Stomach (tissue), 9 donors: ENCODE data around the gene KCNG2. TPM values are rescaled to one million over a fixed set of nuclear protein-coding genes. Genes with fewer than 3 reads are reported as not detected.

Experiments used
- DNase-seq, 2 donors: peaks; one replicate each; pipeline versions ENCODE4 v3.0.0 to v3.0.0-alpha.2; 2013 to 2019
- H3K27ac ChIP-seq, 5 donors: fragments of 200-600 bp in 4 of 5; sonication (generic) in 4 of 5; one replicate each; pipeline ENCODE4 v1.5.1; 2013 to 2019; ENCODE audit warnings: mild to moderate bottlenecking in 1 of 5, moderate library complexity in 1 of 5
- H3K27me3 ChIP-seq, 3 donors: fragments of 200-600 bp; sonication (generic); one replicate each; pipeline ENCODE4 v1.5.1; 2017 to 2019; ENCODE audit warnings: mixed run types in 1 of 3
- H3K36me3 ChIP-seq, 4 donors: fragments of 200-600 bp; sonication (generic); 1 replicate in 3 of 4; 2 replicates in 1 of 4; pipeline ENCODE4 v1.5.1; 2016 to 2019
- H3K4me1 ChIP-seq, 4 donors: fragments of 200-600 bp; sonication (generic); one replicate each; pipeline ENCODE4 v1.5.1; 2016 to 2019
- H3K4me3 ChIP-seq, 4 donors: fragments of 200-600 bp; sonication (generic) in 3 of 4; one replicate each; pipeline ENCODE4 v1.5.1; 2016 to 2019; ENCODE audit warnings: mild to moderate bottlenecking in 1 of 4
- H3K9me3 ChIP-seq, 4 donors: fragments of 200-600 bp; sonication (generic); one replicate each; pipeline ENCODE4 v1.5.1; 2016 to 2019
- EP300 ChIP-seq: sonication (generic); formaldehyde crosslinking; IDR thresholded peaks from one replicate; pipeline ENCODE4 v1.6.1; 2017; ENCODE audit warnings: antibody characterized with exemption
- POLR2A ChIP-seq, 4 donors: fragments of 450-650 bp; IDR thresholded peaks; one replicate each; pipeline ENCODE4 v1.6.1; 2016; ENCODE audit warnings: antibody characterized with exemption in 4 of 4, control low read depth in 2 of 4, mild to moderate bottlenecking in 1 of 4, moderate library complexity in 1 of 4
- POLR2AphosphoS5 ChIP-seq, 3 donors: sonication (generic); formaldehyde crosslinking; IDR thresholded peaks; one replicate each; pipeline ENCODE4 v1.6.1; 2016; ENCODE audit warnings: antibody characterized with exemption in 3 of 3
- WGBS, 5 donors: extraction: QIAGEN DNeasy Blood & Tissue Kit in 3 of 5; methylation state at CpG; one replicate each; pipeline versions ENCODE4 v1.1.5 to v1.1.7; 2013 to 2018; 5-methylcytosine and 5-hydroxymethylcytosine counted together
- intact Hi-C: fragments of 100-400 bp; cut with DNase I; formaldehyde crosslinking; loops from one replicate; pipeline ENCODE4 v1.15.1; 2023; ENCODE audit warnings: low total_unique reads
- polyA plus RNA-seq, 3 donors: library from polyadenylated mRNA; stranded (reverse); fragments of 200-250 nt; gene quantifications; one replicate each; pipeline ENCODE4 v1.2.3, GENCODE V29; 2013
- total RNA-seq, 5 donors: library from RNA; depleted of rRNA; stranded (reverse); fragments of >200 nt; gene quantifications; one replicate each; pipeline versions ENCODE4 v1.1.0 to v1.2.3, GENCODE V29; 2014 to 2016
- TF ChIP-seq, protein P1 (sequence below), 7 experiments: fragments of 450-650 bp in 4 of 7; fragments of 200-600 bp in 3 of 7; sonication (generic) in 3 of 7; IDR thresholded peaks; one replicate each; pipeline ENCODE4 v1.5.1; 2016 to 2019; ENCODE audit warnings: antibody characterized with exemption in 7 of 7, control low read depth in 2 of 7, mild to moderate bottlenecking in 1 of 7
- donor health status: healthy with polysubstance abuse.
- donor health status: Bipolar disorder and iron deficiency.
- donor health status: healthy.

KCNG2 gene
- total and polyA plus RNA-seq, 8 donors: 0.08 to 2.3 (median 0.92) TPM; not detected in 5

DNA sequence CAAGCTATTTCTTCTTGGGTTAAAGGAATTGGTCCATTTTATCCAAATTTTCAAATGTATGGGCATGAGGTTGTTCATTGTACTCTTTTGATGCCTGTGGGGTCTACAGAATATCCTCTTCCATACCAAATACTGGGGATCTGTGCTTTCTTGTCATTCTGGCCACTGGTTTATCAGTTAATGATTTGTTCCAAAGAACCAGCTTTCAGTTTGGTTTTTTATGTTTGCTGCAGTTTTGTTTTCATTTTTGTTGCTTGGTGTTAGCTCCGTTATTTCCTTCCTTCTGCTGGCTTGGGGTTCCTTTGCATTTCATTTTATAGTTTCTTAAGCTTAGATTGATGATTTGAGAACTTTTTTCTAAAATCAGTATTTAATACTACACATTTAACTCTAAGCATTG lies 108.3 kb downstream of the KCNG2 start:
- Histone ChIP-seq H3K27ac (no peak overlapping the region), H3K9me3 (peaks cover 0 to 16% (median 0%) of the 10 kb centered on the region in 4 donors), H3K36me3 (peaks cover 16 to 47% (median 38%) of the 10 kb centered on the region in 4 donors), H3K4me3 (no peak overlapping the region), H3K27me3 (no peaks in the 10 kb centered on the region), H3K4me1 (no peaks in the 10 kb centered on the region)
- intact Hi-C loops: no loop called here
- WGBS, 5 donors: 34 to 64% (median 60%) methylated on average over 1 of the region's 1 CpG
- no peak for DNase-seq
- TF ChIP-seq EP300 (no peak), POLR2A (IDR thresholded peaks at IDR 0.05) (no peak), POLR2AphosphoS5 (IDR thresholded peaks at IDR 0.05) (no peak)
- TF ChIP-seq, protein P1, sequence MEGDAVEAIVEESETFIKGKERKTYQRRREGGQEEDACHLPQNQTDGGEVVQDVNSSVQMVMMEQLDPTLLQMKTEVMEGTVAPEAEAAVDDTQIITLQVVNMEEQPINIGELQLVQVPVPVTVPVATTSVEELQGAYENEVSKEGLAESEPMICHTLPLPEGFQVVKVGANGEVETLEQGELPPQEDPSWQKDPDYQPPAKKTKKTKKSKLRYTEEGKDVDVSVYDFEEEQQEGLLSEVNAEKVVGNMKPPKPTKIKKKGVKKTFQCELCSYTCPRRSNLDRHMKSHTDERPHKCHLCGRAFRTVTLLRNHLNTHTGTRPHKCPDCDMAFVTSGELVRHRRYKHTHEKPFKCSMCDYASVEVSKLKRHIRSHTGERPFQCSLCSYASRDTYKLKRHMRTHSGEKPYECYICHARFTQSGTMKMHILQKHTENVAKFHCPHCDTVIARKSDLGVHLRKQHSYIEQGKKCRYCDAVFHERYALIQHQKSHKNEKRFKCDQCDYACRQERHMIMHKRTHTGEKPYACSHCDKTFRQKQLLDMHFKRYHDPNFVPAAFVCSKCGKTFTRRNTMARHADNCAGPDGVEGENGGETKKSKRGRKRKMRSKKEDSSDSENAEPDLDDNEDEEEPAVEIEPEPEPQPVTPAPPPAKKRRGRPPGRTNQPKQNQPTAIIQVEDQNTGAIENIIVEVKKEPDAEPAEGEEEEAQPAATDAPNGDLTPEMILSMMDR (IDR thresholded peaks at IDR 0.05): no peak

DNA sequence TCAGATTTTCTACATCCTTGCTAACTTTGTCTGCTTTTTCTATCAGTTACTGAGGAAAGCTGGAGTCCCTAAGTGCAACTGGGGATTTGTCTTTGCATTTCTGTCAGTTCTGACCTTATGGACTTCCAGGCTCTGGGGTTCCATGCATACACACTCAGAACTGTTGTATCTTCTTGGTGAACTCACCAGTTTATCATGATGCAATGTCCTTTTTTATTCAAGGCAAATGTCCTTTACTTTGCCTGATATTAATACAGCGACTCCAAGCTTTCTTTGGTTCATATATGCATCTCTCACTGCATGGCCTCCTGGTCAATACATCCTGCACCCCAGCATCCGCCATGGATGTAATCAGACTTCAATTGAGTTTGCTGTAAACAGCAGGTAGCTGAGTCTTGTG lies 109.0 kb downstream of the KCNG2 start:
- H3K4me1 ChIP-seq: no peaks in the 10 kb centered on the region
- no peaks in the 10 kb centered on the region for H3K27me3 ChIP-seq
- TF ChIP-seq EP300 (no peak), POLR2A (IDR thresholded peaks at IDR 0.05) (no peak), POLR2AphosphoS5 (IDR thresholded peaks at IDR 0.05) (no peak)
- TF ChIP-seq, protein P1 (IDR thresholded peaks at IDR 0.05): no peak
- H3K27ac ChIP-seq: no peak overlapping the region
- peaks cover 0 to 9% (median 0%) of the 10 kb centered on the region in 4 donors for H3K9me3 ChIP-seq
- H3K36me3 ChIP-seq: peaks cover 16 to 47% (median 36%) of the 10 kb centered on the region in 4 donors
- H3K4me3 ChIP-seq: no peak overlapping the region
- intact Hi-C loops: no loop called here
- 92 to 99% (median 95%) methylated on average over 2 of the region's 2 CpGs for WGBS, 5 donors
- DNase-seq: no peak

DNA sequence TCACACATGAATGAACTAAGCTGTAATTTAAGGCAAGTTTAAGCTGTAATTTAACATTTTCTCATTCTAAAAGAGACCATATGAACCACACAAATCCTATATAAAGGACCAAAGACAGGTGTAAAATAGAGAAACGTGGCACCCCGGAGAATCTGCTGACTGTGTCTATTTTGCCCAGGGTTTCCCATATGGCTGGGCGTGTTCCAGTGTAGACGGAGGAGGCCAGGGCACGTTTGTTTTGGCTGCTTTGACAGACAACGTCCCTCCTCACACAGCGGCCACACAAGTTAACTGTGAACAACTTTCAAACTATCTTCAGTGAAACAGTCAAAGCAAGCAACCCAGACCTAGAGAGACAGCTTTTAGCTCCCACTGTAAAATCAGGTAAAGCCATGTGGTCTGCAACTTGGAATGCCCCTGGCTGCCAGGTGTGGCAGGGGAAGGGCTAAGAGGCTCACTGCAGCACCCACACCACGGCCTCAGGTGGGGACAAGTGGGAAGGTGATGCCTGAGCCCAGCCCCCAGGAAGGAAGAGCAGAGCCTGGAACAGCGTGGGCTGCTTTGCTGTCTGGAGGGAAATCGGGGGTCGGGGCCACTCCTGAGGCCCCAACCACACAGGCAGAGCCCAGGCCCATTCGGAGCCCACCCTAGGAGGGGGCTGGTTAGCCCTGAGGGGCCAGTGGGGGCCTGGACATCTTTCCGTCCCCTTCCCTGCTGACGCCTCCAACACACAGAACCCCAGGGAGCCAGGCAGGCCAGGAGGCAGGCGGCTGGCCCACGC lies 113.0 kb downstream of the KCNG2 start:
- TF ChIP-seq EP300: no peak
- TF ChIP-seq, protein P1 (IDR thresholded peaks at IDR 0.05): no peak
- no peak for TF ChIP-seq POLR2A (IDR thresholded peaks at IDR 0.05)
- TF ChIP-seq POLR2AphosphoS5 (IDR thresholded peaks at IDR 0.05): no peak
- Histone ChIP-seq H3K4me3 (no peak overlapping the region), H3K27ac (no peak overlapping the region), H3K4me1 (no peaks in the 10 kb centered on the region), H3K9me3 (no peaks in the 10 kb centered on the region), H3K27me3 (no peaks in the 10 kb centered on the region), H3K36me3 (peaks cover 8 to 52% (median 42%) of the 10 kb centered on the region in 4 donors)
- intact Hi-C loops: no loop called here
- peak in 1 of 2 donors; percentile 1 for DNase-seq
- WGBS, 5 donors: 80 to 85% (median 83%) methylated on average over 10 to 16 of the region's 16 CpGs

DNA sequence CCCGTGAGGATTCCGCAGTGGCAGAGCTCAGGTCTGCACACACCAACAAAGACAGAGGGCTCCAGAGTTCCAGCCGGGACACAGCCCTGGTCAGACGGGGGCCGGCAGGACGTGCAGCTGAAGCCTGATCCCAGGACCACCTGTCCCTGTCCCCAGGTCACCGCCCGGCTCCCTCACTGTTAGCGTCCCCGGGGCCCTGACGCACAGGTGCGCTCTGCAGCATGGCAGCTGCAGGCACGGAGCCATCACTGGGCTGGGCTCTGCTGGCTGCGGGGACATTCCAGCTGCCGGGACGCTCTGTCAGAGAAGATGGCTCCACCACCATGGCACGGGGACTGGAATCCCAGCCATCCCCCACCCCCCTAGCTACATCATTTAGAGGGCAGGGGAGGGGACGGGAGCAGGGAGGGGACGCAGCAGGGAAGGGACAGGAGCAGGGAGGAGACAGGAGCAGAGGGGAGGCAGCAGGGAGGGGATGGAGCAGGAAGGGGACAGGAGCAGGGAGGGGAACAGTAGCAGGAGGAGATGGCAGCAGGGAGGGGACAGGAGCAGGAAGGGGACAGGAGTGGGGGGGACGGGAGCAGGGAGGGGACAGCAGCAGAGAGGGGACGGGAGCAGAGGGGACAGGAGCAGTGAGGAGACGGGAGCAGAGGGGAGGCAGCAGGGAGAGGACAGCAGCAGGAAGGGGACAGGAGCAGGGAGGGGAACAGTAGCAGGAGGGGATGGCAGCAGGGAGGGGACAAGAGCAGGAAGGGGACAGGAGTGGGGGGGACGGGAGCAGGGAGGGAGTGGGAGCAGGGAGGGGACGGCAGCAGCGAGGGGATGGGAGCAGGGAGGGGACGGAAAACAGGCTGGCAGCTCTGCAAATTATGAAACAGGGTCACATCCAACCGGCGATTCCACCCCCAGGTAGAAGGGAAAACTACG lies 113.9 kb downstream of the KCNG2 start:
- TF ChIP-seq POLR2AphosphoS5 (IDR thresholded peaks at IDR 0.05) (no peak), EP300 (no peak), POLR2A (IDR thresholded peaks at IDR 0.05) (no peak)
- TF ChIP-seq, protein P1 (IDR thresholded peaks at IDR 0.05): no peak
- peaks cover 8 to 60% (median 51%) of the 10 kb centered on the region in 4 donors for H3K36me3 ChIP-seq
- no peaks in the 10 kb centered on the region for H3K4me1 ChIP-seq
- intact Hi-C loops: no loop called here
- peak in 1 of 2 donors; percentile 7 for DNase-seq
- H3K9me3 ChIP-seq: no peaks in the 10 kb centered on the region
- 79 to 88% (median 86%) methylated on average over 21 to 29 of the region's 29 CpGs for WGBS, 5 donors
- H3K4me3 ChIP-seq: no peak overlapping the region
- H3K27ac ChIP-seq: no peak overlapping the region
- H3K27me3 ChIP-seq: no peaks in the 10 kb centered on the region
